HCT116 (cell line): Measurements from ENCODE around the gene CMBL. TPM values are rescaled to one million over a fixed set of nuclear protein-coding genes. Genes with fewer than 3 reads are reported as not detected.

Experiments
- ATAC-seq: fragments of 200-7000 bp; cut with Tn5 transposase; 2 replicates; pipeline ENCODE4 v1.9.1; 2020; ENCODE audit warnings: mild to moderate bottlenecking, moderate library complexity
- BruUV-seq: library from RNA; stranded (reverse); fragments of 400-500 nt; replicated peaks from 2 replicates; lab custom pipeline; 2021; lab: Mats Ljungman, UMichigan
- CTCF ChIA-PET: fragments of 300-600 bp; sonication (Branson Sonifier 250); formaldehyde crosslinking; loops from one replicate; lab custom pipeline; 2021; ENCODE audit warnings: antibody characterized with exemption; lab: Charles Lee
- POLR2A ChIA-PET: fragments of 300-600, 350-600 bp; sonication (Branson Sonifier 250); formaldehyde crosslinking; loops from one replicate; lab custom pipeline; 2021; ENCODE audit warnings: antibody characterized with exemption; lab: Charles Lee
- RAD21 ChIA-PET, 2 experiments: fragments of 300-600 bp; sonication (Branson Sonifier 250); formaldehyde crosslinking; loops; one replicate each; lab custom pipeline; 2023; ENCODE audit warnings: low total read pairs in 2 of 2; ENCODE audit not compliant: uncharacterized antibody in 2 of 2, unreplicated experiment in 2 of 2, low non-redundant PET in 1 of 2; lab: Charles Lee
- DNase-seq: peaks from one replicate; pipeline ENCODE4 v3.0.0-alpha.2; 2010; ENCODE audit warnings: low read depth, low spot score
- H2AFZ ChIP-seq: fragments of 200-600 bp; shearing (Covaris generic), sonication (generic); 2 replicates; pipeline ENCODE4 v1.6.1; 2017; ENCODE audit warnings: low read depth, mixed run types, mixed read lengths, antibody characterized with exemption, low read length; ENCODE audit not compliant: poor library complexity, severe bottlenecking
- H3K27ac ChIP-seq: 2 replicates; pipeline ENCODE4 v1.5.1; 2012; ENCODE audit warnings: low read depth, low read length
- H3K27me3 ChIP-seq: fragments of 200-600 bp; sonication (generic); 2 replicates; pipeline ENCODE4 v1.6.1; 2016; ENCODE audit warnings: mixed run types, low read length, mixed read lengths; ENCODE audit not compliant: insufficient read depth
- H3K36me3 ChIP-seq, 2 experiments: fragments of 200-500 bp in 1 of 2; fragments of 200-600 bp in 1 of 2; sonication (Bioruptor generic) in 1 of 2; sonication (generic) in 1 of 2; 2 replicates each; pipeline versions ENCODE4 v1.5.1 to v1.6.1; 2014 to 2016; ENCODE audit warnings: low read length in 2 of 2, inconsistent platforms in 1 of 2, mixed read lengths in 1 of 2, mixed run types in 1 of 2; ENCODE audit not compliant: insufficient read depth in 2 of 2, control insufficient read depth in 1 of 2
- H3K4me1 ChIP-seq, 2 experiments: fragments of 200-600 bp in 1 of 2; sonication (generic) in 1 of 2; 2 replicates each; pipeline versions ENCODE4 v1.5.1 to v1.6.1; 2012 to 2017; ENCODE audit warnings: low read length in 2 of 2, inconsistent platforms in 1 of 2, mild to moderate bottlenecking in 1 of 2, mixed read lengths in 1 of 2, mixed run types in 1 of 2, moderate library complexity in 1 of 2; ENCODE audit not compliant: insufficient read depth in 2 of 2, control insufficient read depth in 1 of 2
- H3K4me2 ChIP-seq: fragments of 200-600 bp; sonication (generic); 2 replicates; pipeline ENCODE4 v1.6.1; 2017; ENCODE audit warnings: mixed run types, low read length, mixed read lengths
- H3K4me3 ChIP-seq, 2 experiments: fragments of 200-600 bp in 1 of 2; sonication (generic) in 1 of 2; replicated peaks in 1 of 2; 2 replicates each; pipeline ENCODE4 v1.5.1; 2011 to 2016; ENCODE audit warnings: low read length in 2 of 2, control low read depth in 1 of 2, low read depth in 1 of 2, mild to moderate bottlenecking in 1 of 2, mixed read lengths in 1 of 2, mixed run types in 1 of 2
- H3K79me2 ChIP-seq: fragments of 200-600 bp; sonication (generic); 2 replicates; pipeline ENCODE4 v1.6.1; 2017; ENCODE audit warnings: mild to moderate bottlenecking, mixed run types, low read length, moderate library complexity, mixed read lengths; ENCODE audit not compliant: insufficient read depth
- H3K9ac ChIP-seq: fragments of 200-600 bp; sonication (generic); 2 replicates; pipeline ENCODE4 v1.6.1; 2016; ENCODE audit warnings: low read length, mixed read lengths
- H3K9me2 ChIP-seq: fragments of 200-600 bp; sonication (generic), shearing (Covaris generic); 2 replicates; pipeline ENCODE4 v1.6.1; 2017; ENCODE audit warnings: mixed run types, mild to moderate bottlenecking, moderate library complexity; ENCODE audit not compliant: insufficient read depth
- H3K9me3 ChIP-seq, 2 experiments: fragments of 200-500 bp in 1 of 2; fragments of 200-600 bp in 1 of 2; sonication (Bioruptor generic) in 1 of 2; sonication (generic) in 1 of 2; 2 replicates each; pipeline ENCODE4 v1.6.1; 2014 to 2017; ENCODE audit warnings: low read length in 2 of 2, mixed read lengths in 2 of 2, inconsistent platforms in 1 of 2, low read depth in 1 of 2, mild to moderate bottlenecking in 1 of 2, mixed run types in 1 of 2, moderate library complexity in 1 of 2; ENCODE audit not compliant: control insufficient read depth in 1 of 2, insufficient read depth in 1 of 2
- H4K20me1 ChIP-seq: fragments of 200-600 bp; sonication (generic), shearing (Covaris generic); 2 replicates; pipeline ENCODE4 v1.6.1; 2017; ENCODE audit warnings: mixed run types, mild to moderate bottlenecking, moderate library complexity; ENCODE audit not compliant: insufficient read depth
- ATF3 ChIP-seq: IDR thresholded peaks from 2 replicates; pipeline ENCODE4 v1.6.1; 2012
- CEBPB ChIP-seq: IDR thresholded peaks from 2 replicates; pipeline ENCODE4 v1.6.1; 2012; ENCODE audit warnings: low read depth
- EGR1 ChIP-seq: IDR thresholded peaks from 2 replicates; pipeline ENCODE4 v1.6.1; 2012; ENCODE audit warnings: low read depth
- EZH2 ChIP-seq: fragments of 200-600 bp; sonication (generic); IDR thresholded peaks from 2 replicates; pipeline ENCODE4 v1.6.1; 2017; ENCODE audit warnings: antibody characterized with exemption, mixed run types
- EZH2phosphoT487 ChIP-seq: fragments of 200-600 bp; IDR thresholded peaks from 2 replicates; pipeline ENCODE4 v1.6.1; 2018; ENCODE audit warnings: antibody characterized with exemption, borderline replicate concordance
- FOSL1 ChIP-seq: IDR thresholded peaks from 2 replicates; pipeline ENCODE4 v1.6.1; 2012; ENCODE audit warnings: low read depth
- POLR2A ChIP-seq: IDR thresholded peaks from 2 replicates; pipeline ENCODE4 v1.7.0; 2011; ENCODE audit warnings: borderline replicate concordance; ENCODE audit not compliant: insufficient read depth, insufficient read length; ENCODE audit errors: extremely low read depth
- POLR2AphosphoS5 ChIP-seq: IDR thresholded peaks from 2 replicates; pipeline ENCODE4 v1.6.1; 2011; ENCODE audit warnings: mild to moderate bottlenecking, low read depth, low read length, moderate library complexity
- REST ChIP-seq: IDR thresholded peaks from 2 replicates; pipeline ENCODE4 v1.6.1; 2012; ENCODE audit warnings: low read depth
- SP1 ChIP-seq: IDR thresholded peaks from 2 replicates; pipeline ENCODE4 v1.6.1; 2012; ENCODE audit warnings: low read depth
- TCF7L2 ChIP-seq: IDR thresholded peaks from 2 replicates; pipeline ENCODE4 v1.7.0; 2011; ENCODE audit warnings: borderline replicate concordance, inconsistent platforms; ENCODE audit not compliant: insufficient read depth, insufficient read length; ENCODE audit errors: extremely low read depth
- ZFX ChIP-seq: fragments of 450-650 bp; IDR thresholded peaks from 2 replicates; pipeline ENCODE4 v1.6.1; 2017
- intact Hi-C: fragments of 100-400 bp; cut with micrococcal nuclease; formaldehyde crosslinking; loops from 2 replicates; pipeline ENCODE4 v1.10.0; 2022
- total RNA-seq: library from RNA; stranded (reverse); gene quantifications from one replicate; pipeline ENCODE4 v1.2.1, GENCODE V29; 2021; ENCODE audit not compliant: unreplicated experiment
- TF ChIP-seq, protein P1 (sequence below), 3 experiments: fragments of 200-600 bp in 1 of 3; sonication (generic) in 1 of 3; IDR thresholded peaks in 2 of 3; conservative IDR thresholded peaks in 1 of 3; 2 replicates each; pipeline ENCODE4 v1.5.1; 2012 to 2017; ENCODE audit warnings: low read depth in 2 of 3, low read length in 2 of 3, antibody characterized with exemption in 1 of 3, borderline replicate concordance in 1 of 3, control low read depth in 1 of 3, mild to moderate bottlenecking in 1 of 3, mixed read lengths in 1 of 3, mixed run types in 1 of 3, moderate library complexity in 1 of 3; ENCODE audit not compliant: insufficient read depth in 1 of 3

CMBL gene
- total RNA-seq, 1 experiment from 2014 or later = 51.0 TPM

- no peak overlapping the region for H3K4me3 ChIP-seq
- POLR2A ChIA-PET = no interaction called here
- RAD21 ChIA-PET = no interaction called here
- H3K9me2 ChIP-seq = no peaks in the 10 kb centered on the region
- no peaks in the 10 kb centered on the region for H3K79me2 ChIP-seq
- no peaks in the 10 kb centered on the region for H3K36me3 ChIP-seq
- H3K9me3 ChIP-seq = no peaks in the 10 kb centered on the region
- H3K4me1 ChIP-seq = no peaks in the 10 kb centered on the region
- no peaks in the 10 kb centered on the region for H4K20me1 ChIP-seq
- CTCF ChIA-PET = no interaction called here
- ATAC-seq = no peak
- DNase-seq = no peak
- H3K27ac ChIP-seq = no peak overlapping the region
- TF ChIP-seq ZFX (no peak), EZH2phosphoT487 (no peak), EGR1 (no peak), FOSL1 (no peak), TCF7L2 (no peak)
- TF ChIP-seq, protein P1, sequence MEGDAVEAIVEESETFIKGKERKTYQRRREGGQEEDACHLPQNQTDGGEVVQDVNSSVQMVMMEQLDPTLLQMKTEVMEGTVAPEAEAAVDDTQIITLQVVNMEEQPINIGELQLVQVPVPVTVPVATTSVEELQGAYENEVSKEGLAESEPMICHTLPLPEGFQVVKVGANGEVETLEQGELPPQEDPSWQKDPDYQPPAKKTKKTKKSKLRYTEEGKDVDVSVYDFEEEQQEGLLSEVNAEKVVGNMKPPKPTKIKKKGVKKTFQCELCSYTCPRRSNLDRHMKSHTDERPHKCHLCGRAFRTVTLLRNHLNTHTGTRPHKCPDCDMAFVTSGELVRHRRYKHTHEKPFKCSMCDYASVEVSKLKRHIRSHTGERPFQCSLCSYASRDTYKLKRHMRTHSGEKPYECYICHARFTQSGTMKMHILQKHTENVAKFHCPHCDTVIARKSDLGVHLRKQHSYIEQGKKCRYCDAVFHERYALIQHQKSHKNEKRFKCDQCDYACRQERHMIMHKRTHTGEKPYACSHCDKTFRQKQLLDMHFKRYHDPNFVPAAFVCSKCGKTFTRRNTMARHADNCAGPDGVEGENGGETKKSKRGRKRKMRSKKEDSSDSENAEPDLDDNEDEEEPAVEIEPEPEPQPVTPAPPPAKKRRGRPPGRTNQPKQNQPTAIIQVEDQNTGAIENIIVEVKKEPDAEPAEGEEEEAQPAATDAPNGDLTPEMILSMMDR (IDR thresholded peaks at IDR 0.05 in 2 of 3, conservative IDR thresholded peaks at IDR 0.05 in 1 of 3; ENCODE audit: borderline replicate concordance in 1 of 3, insufficient read depth in 1 of 3, low read depth in 2 of 3, low read length in 2 of 3) = no peak
- H3K27me3 ChIP-seq = no peaks in the 10 kb centered on the region
- no peak overlapping the region for H3K4me2 ChIP-seq
- BruUV-seq = no TSS peak
- no peak overlapping the region for H3K9ac ChIP-seq
- H2AFZ ChIP-seq = no peak overlapping the region
- intact Hi-C loops = no loop called here
Measured at GRCh38 chr5:10277773-10278630, 29.7 kb downstream of the CMBL start.

GRCh38 chr5:10276691-10277090 is 31.0 kb downstream of the CMBL start:
- Histone ChIP-seq H3K79me2 (no peaks in the 10 kb centered on the region), H3K9me2 (no peaks in the 10 kb centered on the region), H3K9me3 (no peaks in the 10 kb centered on the region), H2AFZ (no peak overlapping the region), H4K20me1 (no peaks in the 10 kb centered on the region), H3K4me3 (no peak overlapping the region), H3K27ac (no peak overlapping the region), H3K4me1 (no peaks in the 10 kb centered on the region), H3K4me2 (no peak overlapping the region), H3K27me3 (no peaks in the 10 kb centered on the region), H3K36me3 (no peaks in the 10 kb centered on the region), H3K9ac (no peak overlapping the region)
- intact Hi-C loops = no loop called here
- CTCF ChIA-PET = no interaction called here
- RAD21 ChIA-PET = no interaction called here
- TF ChIP-seq REST (no peak), EZH2 (no peak), EGR1 (no peak), CEBPB (no peak), ZFX (no peak), EZH2phosphoT487 (no peak), SP1 (no peak), ATF3 (no peak), POLR2AphosphoS5 (no peak), POLR2A (no peak)
- BruUV-seq = no TSS peak
- DNase-seq (no peak), ATAC-seq (no peak)
- POLR2A ChIA-PET = no interaction called here
